Activated CD8-positive, alpha-beta memory T cell treated with anti-CD3 and anti-CD28 coated beads, Interleukin-2, amount 50 U/mL, for 1 hour (primary cell): ENCODE data around the gene CNST.
"Not testable (repeated sequence)": the region's sequence is repeated elsewhere in the genome, so short reads cannot be mapped to it uniquely, and the experiment has no call there.

ENCODE experiments used
- DNase-seq: peaks from one replicate; pipeline ENCODE4 v3.0.0-alpha.2; 2020; ENCODE audit errors: extremely low read depth

CNST gene

GRCh38 chr1:246587032-246587431 is 20.8 kb downstream of the CNST start:
- no peak for DNase-seq

- no peak for DNase-seq
Measured at GRCh38 chr1:246587606-246588005, 21.4 kb downstream of the CNST start.

- DNase-seq = no peak
Measured at GRCh38 chr1:246588159-246588721, 22.0 kb downstream of the CNST start.

GRCh38 chr1:246589919-246590318 is 23.7 kb downstream of the CNST start:
- DNase-seq = not testable (repeated sequence)

- DNase-seq = no peak
Measured at GRCh38 chr1:246591047-246591446, 24.8 kb downstream of the CNST start.

- no peak for DNase-seq
Measured at GRCh38 chr1:246591504-246591903, 25.2 kb downstream of the CNST start.

- DNase-seq = no peak
Measured at GRCh38 chr1:246591958-246592357, 25.7 kb downstream of the CNST start.

GRCh38 chr1:246592695-246593094 is 26.4 kb downstream of the CNST start:
- no peak for DNase-seq

GRCh38 chr1:246595146-246595545 is 28.9 kb downstream of the CNST start:
- DNase-seq = no peak

- DNase-seq = no peak
Measured at GRCh38 chr1:246597340-246597739, 31.1 kb downstream of the CNST start.

GRCh38 chr1:246597971-246598370 is 31.7 kb downstream of the CNST start:
- DNase-seq = no peak

GRCh38 chr1:246599315-246599714 is 33.1 kb downstream of the CNST start:
- no peak for DNase-seq

GRCh38 chr1:246600579-246600978 is 34.3 kb downstream of the CNST start:
- no peak for DNase-seq

- DNase-seq = no peak
Measured at GRCh38 chr1:246602194-246602593, 35.9 kb downstream of the CNST start.

GRCh38 chr1:246605231-246605630 is 39.0 kb downstream of the CNST start:
- not testable (repeated sequence) for DNase-seq

GRCh38 chr1:246607462-246607861 is 41.2 kb downstream of the CNST start:
- no peak for DNase-seq

- no peak for DNase-seq
Measured at GRCh38 chr1:246608616-246609376, 42.5 kb downstream of the CNST start.

- DNase-seq = no peak
Measured at GRCh38 chr1:246609632-246610031, 43.4 kb downstream of the CNST start.

- no peak for DNase-seq
Measured at GRCh38 chr1:246613096-246613758, 47.0 kb downstream of the CNST start.

GRCh38 chr1:246617156-246617555 is 50.9 kb downstream of the CNST start:
- DNase-seq = no peak

GRCh38 chr1:246617768-246618167 is 51.5 kb downstream of the CNST start:
- DNase-seq = no peak

- no peak for DNase-seq
Measured at GRCh38 chr1:246618240-246618808, 52.1 kb downstream of the CNST start.
